Measurements from ENCODE around the gene DNAH17. TPM values are rescaled to one million over a fixed set of nuclear protein-coding genes. Genes with fewer than 3 reads are reported as not detected.

DNAH17 gene
- total RNA-seq, 1 experiment from 2014 or later: 0.76 TPM

DNA sequence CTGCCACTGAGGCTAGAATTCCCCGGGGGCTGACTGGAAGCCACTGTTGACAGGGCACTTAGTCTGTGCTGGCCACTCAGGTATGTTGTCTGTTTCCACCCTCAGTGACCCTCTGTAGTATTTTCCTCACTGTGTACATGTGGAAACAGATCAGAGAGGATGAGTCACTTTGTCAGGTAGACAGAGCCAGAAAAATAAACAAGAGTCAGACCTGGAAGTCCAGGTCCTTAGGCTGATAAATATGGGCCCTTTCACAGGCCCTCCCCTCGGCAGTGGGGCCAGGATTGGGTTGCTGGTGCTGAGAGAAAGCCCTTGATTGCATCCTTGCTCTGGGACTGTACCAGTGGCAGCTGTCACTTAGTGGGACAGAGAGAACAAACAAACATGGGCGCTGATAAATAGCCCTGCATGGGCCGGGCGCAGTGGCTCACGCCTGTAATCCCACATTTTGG is 177.5 kb downstream of the DNAH17 start:
- H3K36me3 ChIP-seq (ENCODE audit: low read depth): no peaks in the 10 kb centered on the region
- H3K9me2 ChIP-seq (ENCODE audit: insufficient read depth): no peaks in the 10 kb centered on the region
- no peak for DNase-seq
- TF ChIP-seq, protein P1, sequence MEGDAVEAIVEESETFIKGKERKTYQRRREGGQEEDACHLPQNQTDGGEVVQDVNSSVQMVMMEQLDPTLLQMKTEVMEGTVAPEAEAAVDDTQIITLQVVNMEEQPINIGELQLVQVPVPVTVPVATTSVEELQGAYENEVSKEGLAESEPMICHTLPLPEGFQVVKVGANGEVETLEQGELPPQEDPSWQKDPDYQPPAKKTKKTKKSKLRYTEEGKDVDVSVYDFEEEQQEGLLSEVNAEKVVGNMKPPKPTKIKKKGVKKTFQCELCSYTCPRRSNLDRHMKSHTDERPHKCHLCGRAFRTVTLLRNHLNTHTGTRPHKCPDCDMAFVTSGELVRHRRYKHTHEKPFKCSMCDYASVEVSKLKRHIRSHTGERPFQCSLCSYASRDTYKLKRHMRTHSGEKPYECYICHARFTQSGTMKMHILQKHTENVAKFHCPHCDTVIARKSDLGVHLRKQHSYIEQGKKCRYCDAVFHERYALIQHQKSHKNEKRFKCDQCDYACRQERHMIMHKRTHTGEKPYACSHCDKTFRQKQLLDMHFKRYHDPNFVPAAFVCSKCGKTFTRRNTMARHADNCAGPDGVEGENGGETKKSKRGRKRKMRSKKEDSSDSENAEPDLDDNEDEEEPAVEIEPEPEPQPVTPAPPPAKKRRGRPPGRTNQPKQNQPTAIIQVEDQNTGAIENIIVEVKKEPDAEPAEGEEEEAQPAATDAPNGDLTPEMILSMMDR (conservative IDR thresholded peaks at IDR 0.05): no peak
- H3K4me2 ChIP-seq: no peak overlapping the region
- H3F3A ChIP-seq (ENCODE audit: insufficient read depth, low read depth): no peaks in the 10 kb centered on the region
- CTCF ChIA-PET: no interaction called here
- no peaks in the 10 kb centered on the region for H3K9me3 ChIP-seq (ENCODE audit: insufficient read depth, low read depth)
- POLR2A ChIA-PET (ENCODE audit: unreplicated experiment): interaction anchor here (0.7 kb wide), 1 partner anchor 1102 kb away, joined by 6 read pairs; no protein-coding TSS in a partner anchor
- intact Hi-C loops (cut with micrococcal nuclease; ENCODE audit: unreplicated experiment): no loop called here
- H4K20me1 ChIP-seq (ENCODE audit: insufficient read depth): 0 out of 2 replicates have a peak, but pooled peaks cover 8% of the 10 kb centered on the region
- H3K4me1 ChIP-seq (replicated peaks; ENCODE audit: insufficient read depth): no peaks in the 10 kb centered on the region
- H3K79me2 ChIP-seq (ENCODE audit: low read depth): peaks cover 5% of the 10 kb centered on the region
- no peak overlapping the region for H3K27ac ChIP-seq
- no peak overlapping the region for H3K4me3 ChIP-seq
- no peaks in the 10 kb centered on the region for H3K27me3 ChIP-seq (ENCODE audit: insufficient read depth, low read depth)
- no TSS peak for BruUV-seq (replicated peaks)
- no peak overlapping the region for H2AFZ ChIP-seq

- Histone ChIP-seq H4K20me1 (ENCODE audit: insufficient read depth) (0 out of 2 replicates have a peak, but pooled peaks cover 8% of the 10 kb centered on the region), H3K4me3 (no peak overlapping the region), H3K9me2 (ENCODE audit: insufficient read depth) (no peaks in the 10 kb centered on the region), H3F3A (ENCODE audit: insufficient read depth, low read depth) (no peaks in the 10 kb centered on the region), H3K9me3 (ENCODE audit: insufficient read depth, low read depth) (no peaks in the 10 kb centered on the region), H3K27ac (no peak overlapping the region), H2AFZ (no peak overlapping the region), H3K79me2 (ENCODE audit: low read depth) (peaks cover 10% of the 10 kb centered on the region), H3K27me3 (ENCODE audit: insufficient read depth, low read depth) (no peaks in the 10 kb centered on the region), H3K4me1 (replicated peaks; ENCODE audit: insufficient read depth) (no peaks in the 10 kb centered on the region), H3K4me2 (no peak overlapping the region), H3K36me3 (ENCODE audit: low read depth) (no peaks in the 10 kb centered on the region)
- ChIA-PET CTCF (no interaction called here), POLR2A (ENCODE audit: unreplicated experiment) (no interaction called here)
- intact Hi-C loops (cut with micrococcal nuclease; ENCODE audit: unreplicated experiment): no loop called here
- no peak for TF ChIP-seq EZH2 (IDR thresholded peaks at IDR 0.05; ENCODE audit: low read depth)
- TF ChIP-seq, protein P1 (conservative IDR thresholded peaks at IDR 0.05): no peak
- no TSS peak for BruUV-seq (replicated peaks)
- DNase-seq: no peak
Measured at GRCh38 chr17:78399028-78399692, 178.0 kb downstream of the DNAH17 start.

DNA sequence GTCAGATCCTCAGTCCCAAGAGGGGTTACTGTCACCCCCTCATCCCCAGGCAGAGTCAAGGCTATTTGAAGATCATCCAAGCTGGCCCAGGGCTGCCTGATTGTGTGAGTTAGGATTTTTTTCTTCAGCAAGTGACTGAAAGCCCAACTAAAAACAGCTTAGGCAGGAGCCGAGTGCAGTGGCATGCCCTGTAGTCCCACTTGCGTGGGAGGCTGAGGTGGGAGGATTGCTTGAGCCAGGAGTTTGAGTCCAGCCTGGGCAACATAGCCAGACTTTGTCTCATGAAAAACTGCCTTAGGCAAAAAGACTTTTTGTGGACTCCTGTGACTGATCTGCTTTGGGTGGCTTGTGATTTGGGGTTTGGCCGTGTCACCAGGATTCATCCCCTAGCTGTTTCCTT is 178.8 kb downstream of the DNAH17 start:
- Histone ChIP-seq H3K36me3 (ENCODE audit: low read depth) (no peaks in the 10 kb centered on the region), H3K9me2 (ENCODE audit: insufficient read depth) (no peaks in the 10 kb centered on the region), H3F3A (ENCODE audit: insufficient read depth, low read depth) (no peaks in the 10 kb centered on the region), H2AFZ (no peak overlapping the region), H3K4me2 (no peak overlapping the region), H3K4me3 (no peak overlapping the region), H3K27me3 (ENCODE audit: insufficient read depth, low read depth) (no peaks in the 10 kb centered on the region), H3K27ac (no peak overlapping the region), H4K20me1 (ENCODE audit: insufficient read depth) (0 out of 2 replicates have a peak, but pooled peaks cover 8% of the 10 kb centered on the region), H3K4me1 (replicated peaks; ENCODE audit: insufficient read depth) (no peaks in the 10 kb centered on the region), H3K9me3 (ENCODE audit: insufficient read depth, low read depth) (no peaks in the 10 kb centered on the region), H3K79me2 (ENCODE audit: low read depth) (peaks cover 14% of the 10 kb centered on the region)
- DNase-seq: no peak
- ChIA-PET POLR2A (ENCODE audit: unreplicated experiment) (no interaction called here), CTCF (no interaction called here)
- BruUV-seq (replicated peaks): no TSS peak
- TF ChIP-seq, protein P1 (conservative IDR thresholded peaks at IDR 0.05): no peak
- TF ChIP-seq EZH2 (IDR thresholded peaks at IDR 0.05; ENCODE audit: low read depth): no peak
- intact Hi-C loops (cut with micrococcal nuclease; ENCODE audit: unreplicated experiment): no loop called here
